HG02938 (cell line): ENCODE data around the gene OPN4.
"Not testable (repeated sequence)": the region's sequence is repeated elsewhere in the genome, so short reads cannot be mapped to it uniquely, and the experiment has no call there.

Experiments
- ATAC-seq: cut with Tn5 transposase; IDR thresholded peaks from one replicate; pipeline ENCODE4 v1.9.1; 2021; ENCODE audit warnings: mild to moderate bottlenecking, moderate library complexity; ENCODE audit not compliant: unreplicated experiment

Gene OPN4, protein sequence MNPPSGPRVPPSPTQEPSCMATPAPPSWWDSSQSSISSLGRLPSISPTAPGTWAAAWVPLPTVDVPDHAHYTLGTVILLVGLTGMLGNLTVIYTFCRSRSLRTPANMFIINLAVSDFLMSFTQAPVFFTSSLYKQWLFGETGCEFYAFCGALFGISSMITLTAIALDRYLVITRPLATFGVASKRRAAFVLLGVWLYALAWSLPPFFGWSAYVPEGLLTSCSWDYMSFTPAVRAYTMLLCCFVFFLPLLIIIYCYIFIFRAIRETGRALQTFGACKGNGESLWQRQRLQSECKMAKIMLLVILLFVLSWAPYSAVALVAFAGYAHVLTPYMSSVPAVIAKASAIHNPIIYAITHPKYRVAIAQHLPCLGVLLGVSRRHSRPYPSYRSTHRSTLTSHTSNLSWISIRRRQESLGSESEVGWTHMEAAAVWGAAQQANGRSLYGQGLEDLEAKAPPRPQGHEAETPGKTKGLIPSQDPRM

DNA sequence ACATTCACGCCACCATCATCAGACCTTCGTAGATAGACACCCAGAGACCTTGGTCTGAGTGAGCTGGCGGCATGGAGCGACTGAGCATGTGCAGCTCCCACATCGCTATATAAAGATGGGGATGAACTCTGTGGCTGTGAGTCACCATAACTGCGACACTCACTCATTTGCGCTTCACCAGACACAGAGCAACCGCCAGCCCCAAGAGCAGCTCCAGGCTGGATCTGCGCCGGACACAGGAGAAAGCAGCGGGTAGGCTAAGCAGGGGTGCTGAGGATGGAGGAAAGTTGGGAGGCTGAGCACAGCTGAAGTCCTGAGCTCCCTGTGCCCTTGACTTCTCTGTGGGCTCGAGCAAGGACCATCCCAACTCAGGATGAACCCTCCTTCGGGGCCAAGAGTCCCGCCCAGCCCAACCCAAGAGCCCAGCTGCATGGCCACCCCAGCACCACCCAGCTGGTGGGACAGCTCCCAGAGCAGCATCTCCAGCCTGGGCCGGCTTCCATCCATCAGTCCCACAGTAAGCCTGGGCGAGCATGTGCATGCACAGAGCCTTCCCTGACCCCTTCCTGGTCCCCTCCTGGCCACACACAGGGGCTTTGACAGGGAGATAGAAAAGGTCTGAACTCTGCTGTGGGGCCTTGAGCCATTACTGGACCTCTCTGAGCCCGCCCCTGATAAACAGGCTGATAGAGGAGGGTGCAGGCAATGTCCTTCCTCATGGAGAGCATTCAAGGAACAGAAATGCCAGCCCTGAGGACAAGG, at the start of gene OPN4:
OPN4 (plus strand) TSS at position 137 of the 762 bp plus-strand sequence; CDS start at position 374, 237 bp downstream.
- ATAC-seq, result no peak

GRCh38 chr10:86607674-86608073, 46.7 kb upstream of the OPN4 start:
- ATAC-seq, result no peak

DNA sequence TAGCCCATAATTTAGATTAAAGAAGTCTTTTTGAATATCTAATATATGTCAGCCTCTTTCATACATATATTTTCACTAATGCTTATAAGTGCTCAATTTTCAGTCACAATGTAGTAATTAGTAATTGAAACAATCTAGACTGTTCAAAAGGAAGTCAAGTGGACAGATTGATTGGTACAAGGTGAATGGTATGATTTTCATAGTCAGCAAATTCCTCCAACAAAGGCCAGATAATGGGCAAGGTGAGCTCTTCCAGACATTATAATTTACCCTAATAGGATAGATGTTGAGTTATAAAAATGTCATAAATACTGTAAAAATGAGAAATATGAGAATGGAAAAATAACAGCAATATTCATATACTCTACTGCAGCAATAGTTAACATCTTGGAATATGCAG, 44.4 kb upstream of the OPN4 start:
- ATAC-seq, result no peak

GRCh38 chr10:86611386-86611785, 43.0 kb upstream of the OPN4 start:
- ATAC-seq, result no peak

DNA sequence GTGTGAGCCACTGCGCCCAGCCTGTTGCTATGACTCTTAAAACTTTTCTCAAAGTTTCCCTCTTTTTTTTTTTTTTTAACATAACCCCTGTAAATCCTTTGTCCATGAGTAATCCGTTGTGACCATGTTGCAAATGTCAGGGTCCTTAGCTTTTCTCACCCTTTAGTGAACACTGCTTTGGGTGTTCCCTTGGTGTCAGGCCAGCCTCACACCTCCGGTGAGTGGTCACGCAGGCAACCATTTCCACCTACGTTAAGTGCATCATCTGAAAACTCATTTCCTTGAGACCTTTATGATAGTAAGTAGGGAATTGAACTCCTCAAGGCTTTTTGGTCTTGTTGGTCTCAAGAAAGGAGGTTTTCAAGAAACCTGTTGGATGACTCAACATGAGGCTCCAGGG, 41.3 kb upstream of the OPN4 start:
- ATAC-seq, result no peak

- ATAC-seq, result no peak
Measured at GRCh38 chr10:86613905-86614304, 40.4 kb upstream of the OPN4 start.

DNA sequence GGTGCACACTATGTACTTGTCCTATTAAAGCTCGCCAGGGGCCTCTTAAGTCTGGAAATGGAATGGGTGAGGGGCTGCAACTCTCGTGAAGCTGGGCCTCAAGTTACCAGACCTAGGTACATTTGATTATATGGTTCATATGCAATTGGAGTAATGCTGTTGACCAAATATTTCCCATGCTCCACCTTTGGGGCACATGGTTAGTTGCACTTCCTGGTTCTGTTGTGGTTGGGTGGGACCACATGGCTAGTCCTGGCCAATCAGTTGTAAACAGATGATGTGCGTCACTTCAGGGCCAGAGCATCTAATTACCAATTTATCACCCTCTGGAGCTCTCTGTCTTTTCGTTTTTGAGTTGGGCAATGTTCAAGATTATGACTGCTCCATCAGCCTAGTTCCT, 39.5 kb upstream of the OPN4 start:
- no peak for ATAC-seq

GRCh38 chr10:86617278-86617677, 37.1 kb upstream of the OPN4 start:
- ATAC-seq, result not testable (repeated sequence)

DNA sequence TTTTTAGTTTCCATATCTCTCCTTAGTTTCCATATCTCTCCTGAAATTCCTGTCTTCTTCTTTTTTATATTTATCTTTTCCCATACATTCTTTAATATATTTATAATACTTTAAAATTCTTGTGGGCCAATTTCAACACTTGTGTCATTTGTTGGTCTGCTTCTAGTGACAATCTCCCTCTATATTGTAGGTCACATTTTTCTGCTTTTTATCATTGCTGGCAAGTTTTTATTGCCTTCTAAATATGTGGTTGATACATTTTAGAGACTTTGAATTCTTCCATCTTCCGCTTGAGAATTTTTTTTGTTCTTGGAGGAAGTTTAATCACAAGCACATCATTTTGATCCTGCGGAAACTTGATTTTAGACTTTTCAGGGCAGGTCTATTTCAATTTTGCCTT, 26.0 kb upstream of the OPN4 start:
- ATAC-seq, result no peak

DNA sequence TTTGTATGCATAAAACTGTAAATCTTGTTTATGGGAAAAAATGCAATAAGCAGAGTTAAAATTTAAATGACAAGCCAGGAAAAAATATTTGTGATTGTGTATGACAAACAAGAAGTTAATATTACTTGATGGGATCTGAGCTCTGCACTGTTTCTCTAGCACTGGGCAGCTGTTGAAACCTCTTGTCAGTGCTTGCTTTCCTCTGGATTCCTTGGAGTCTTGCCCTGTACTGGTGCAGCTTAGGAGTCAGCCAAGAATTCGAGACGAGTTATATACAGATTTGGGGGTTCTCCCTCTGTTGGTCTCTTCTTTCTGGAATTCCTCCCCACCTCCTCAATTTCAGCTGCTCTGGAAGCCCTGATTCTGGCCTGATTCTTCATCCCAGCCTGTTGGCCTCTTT, 24.3 kb upstream of the OPN4 start:
- no peak for ATAC-seq

GRCh38 chr10:86632009-86632800, 22.1 kb upstream of the OPN4 start:
- no peak for ATAC-seq

DNA sequence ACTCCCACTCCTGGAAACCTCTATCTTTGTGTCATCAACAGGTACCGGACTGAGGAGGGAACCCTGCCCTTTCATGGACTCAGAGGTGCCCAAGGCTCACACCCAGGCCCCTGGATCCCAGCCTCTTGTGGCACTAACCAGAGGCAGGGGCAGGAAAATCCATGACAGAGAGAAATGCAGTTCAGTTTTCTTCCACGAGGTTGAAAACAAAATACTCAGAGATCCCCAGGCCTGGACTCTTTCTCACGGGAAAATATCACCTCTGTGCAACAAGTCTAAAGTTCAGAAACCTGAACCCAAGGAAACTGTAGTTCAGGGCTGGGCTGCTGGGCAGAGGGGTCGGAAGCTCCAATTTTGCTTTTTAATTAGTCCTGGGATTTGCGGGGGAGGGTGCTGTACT, 21.4 kb upstream of the OPN4 start:
- no peak for ATAC-seq

DNA sequence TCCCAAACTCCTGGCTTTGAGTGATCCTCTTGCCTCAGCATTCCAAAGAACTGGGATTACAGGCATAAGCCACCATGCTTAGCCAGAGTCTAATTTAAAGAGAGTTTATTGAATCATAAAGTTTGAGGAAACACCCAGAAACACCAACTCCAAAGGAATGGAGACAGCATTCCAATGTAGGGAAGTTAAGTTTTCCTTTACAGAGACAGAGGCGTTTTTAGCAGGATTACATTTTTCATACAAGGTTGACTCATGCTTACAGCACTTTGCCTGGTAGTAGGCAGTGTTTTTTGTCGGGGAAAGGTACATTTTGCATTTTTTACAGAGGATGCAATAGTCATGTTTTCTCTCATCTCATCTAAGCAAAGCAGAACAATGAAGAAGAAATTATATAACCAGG, 18.9 kb upstream of the OPN4 start:
- no peak for ATAC-seq

DNA sequence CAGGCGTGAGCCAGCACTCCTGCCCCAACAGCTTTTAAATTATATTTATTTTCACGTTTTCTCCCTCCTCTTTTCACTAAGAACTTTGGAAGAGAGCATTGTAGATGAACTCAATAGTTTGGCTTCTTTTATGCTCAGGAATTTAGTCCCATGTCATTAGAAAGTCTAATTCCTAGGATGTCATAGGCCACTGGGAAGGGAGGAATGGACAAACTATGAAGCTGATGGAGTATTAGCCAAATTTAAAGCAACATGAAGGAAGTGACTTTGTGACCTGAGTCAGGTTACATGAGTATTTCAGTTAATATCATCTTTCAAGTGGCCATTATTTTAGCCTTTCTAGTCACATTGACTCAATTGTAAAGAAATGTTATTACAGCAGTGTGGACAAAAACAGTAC, 18.0 kb upstream of the OPN4 start:
- ATAC-seq, result no peak

DNA sequence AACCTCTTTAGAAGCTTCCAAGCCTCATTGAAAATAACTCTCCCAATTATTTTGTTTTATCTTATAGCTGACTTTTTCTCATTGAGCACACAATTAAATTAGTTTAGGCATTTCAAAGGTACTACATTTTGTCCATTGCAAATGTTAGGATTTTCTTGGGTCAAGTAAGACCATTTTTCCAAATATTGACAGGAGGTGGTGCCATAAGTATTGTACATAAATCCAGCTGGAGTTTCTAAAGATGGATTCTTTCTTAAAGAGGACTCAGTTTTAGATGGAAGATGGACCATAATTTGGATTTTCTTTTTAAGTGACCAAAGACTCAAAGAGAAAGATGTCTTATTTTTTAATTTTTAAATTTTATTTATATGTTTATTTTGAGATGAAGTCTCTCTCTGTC, 12.3 kb upstream of the OPN4 start:
- no peak for ATAC-seq

DNA sequence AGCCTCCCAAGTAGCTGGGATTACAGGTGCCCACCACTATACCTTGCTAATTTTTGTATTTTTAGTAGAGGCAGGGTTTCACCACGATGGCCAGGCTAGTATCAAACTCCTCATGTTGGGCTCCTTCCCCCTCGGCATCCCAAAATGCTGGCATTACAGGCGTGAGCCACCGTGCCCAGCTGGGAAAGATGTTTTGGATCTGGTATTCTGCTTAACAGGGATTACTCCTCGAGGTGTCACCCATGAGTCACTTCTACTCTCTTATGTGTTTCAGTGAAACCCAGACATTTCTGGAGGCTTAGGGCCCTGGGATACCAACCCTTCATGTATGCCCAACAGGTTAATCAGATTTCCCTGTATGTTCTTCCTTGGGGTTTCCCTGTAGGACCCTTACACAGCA, 11.8 kb upstream of the OPN4 start:
- ATAC-seq, result no peak

DNA sequence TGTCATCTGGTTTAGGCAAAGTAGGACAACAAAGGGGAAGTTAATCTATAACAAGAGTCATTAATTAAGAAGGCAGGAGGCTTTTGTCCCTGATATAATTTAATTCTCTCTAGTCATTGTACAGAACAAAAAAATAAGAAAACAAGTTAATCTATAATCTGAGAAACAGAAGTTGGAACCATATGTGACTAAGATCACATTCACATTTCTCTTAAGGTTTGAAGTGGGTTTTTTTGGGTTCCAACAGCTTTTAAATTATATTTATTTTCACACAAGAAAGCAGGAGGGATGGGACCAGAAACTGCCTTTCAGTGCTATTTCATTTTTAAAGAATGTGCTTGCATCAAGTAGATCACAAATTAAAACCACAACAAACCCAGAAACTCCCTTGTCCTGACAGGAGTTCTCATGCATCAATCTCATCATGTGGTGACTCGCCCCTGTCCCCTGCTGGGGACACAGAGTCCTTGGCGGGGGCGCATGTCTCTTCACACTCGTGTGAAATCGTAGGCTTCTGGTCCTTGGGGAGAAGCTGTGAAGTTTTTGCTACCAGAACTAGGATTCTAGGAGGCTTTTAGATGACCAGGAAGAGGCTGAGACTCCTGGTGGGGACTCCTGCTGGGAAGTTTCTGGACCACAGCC, 10.1 kb upstream of the OPN4 start:
- no peak for ATAC-seq

- ATAC-seq, result no peak
Measured at GRCh38 chr10:86644794-86645445, 9.4 kb upstream of the OPN4 start.

DNA sequence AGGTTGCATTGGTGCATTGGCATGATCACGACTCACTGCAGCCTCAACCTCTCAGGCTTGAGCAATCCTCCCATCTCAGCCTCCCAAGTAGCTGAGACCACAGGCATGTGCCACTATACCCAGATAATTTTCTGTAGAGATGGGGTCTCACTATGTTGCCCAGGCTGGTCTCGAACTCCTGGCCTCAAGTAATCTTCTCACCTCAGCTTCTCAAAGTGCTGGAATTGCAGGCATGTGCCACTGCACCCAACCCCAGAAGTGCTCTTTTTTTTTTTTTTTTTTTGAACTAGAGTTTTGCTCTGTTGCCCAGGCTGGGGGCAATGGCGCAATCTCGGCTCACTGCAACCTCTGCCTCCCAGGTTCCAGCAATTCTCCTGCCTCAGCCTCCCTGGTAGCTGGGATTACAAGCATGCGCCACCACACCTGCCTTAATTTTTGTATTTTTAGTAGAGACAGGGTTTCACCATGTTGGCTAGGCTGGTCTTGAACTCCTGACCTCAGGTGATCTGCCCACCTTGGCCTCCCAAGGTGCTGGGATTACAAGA, 8.7 kb upstream of the OPN4 start:
- not testable (repeated sequence) for ATAC-seq

GRCh38 chr10:86646532-86646931, 7.8 kb upstream of the OPN4 start:
- ATAC-seq, result no peak
